Endothelial cell of umbilical vein (primary cell): Measurements from ENCODE around the gene SMARCD1. TPM values are rescaled to one million over a fixed set of nuclear protein-coding genes. Genes with fewer than 3 reads are reported as not detected.

Experiments used
- BruUV-seq: library from RNA; stranded (reverse); fragments of 400-500 nt; replicated peaks from 2 replicates; lab custom pipeline; 2021; lab: Mats Ljungman, UMichigan
- CTCF ChIA-PET: fragments of 300-600, 350-600 bp; sonication (Branson Sonifier 250); formaldehyde crosslinking; loops from one replicate; lab custom pipeline; 2021; ENCODE audit warnings: antibody characterized with exemption, inconsistent platforms; lab: Charles Lee
- POLR2A ChIA-PET: fragments of 300-600, 350-600 bp; sonication (Branson Sonifier 250); formaldehyde crosslinking; loops from one replicate; lab custom pipeline; 2021; ENCODE audit warnings: antibody characterized with exemption, inconsistent platforms; lab: Charles Lee
- DNase-seq: peaks from one replicate; pipeline ENCODE4 v3.0.0-alpha.2; 2011; ENCODE audit warnings: low read depth, low spot score
- FAIRE-seq: peaks from 2 replicates; lab custom pipeline; 2011; peaks lifted over from hg19 to GRCh38; lab: Jason Lieb, UNC
- H2AFZ ChIP-seq: 2 replicates; pipeline ENCODE4 v1.6.0; 2012; ENCODE audit warnings: low read depth, low read length, control low read depth, inconsistent platforms
- H3K27ac ChIP-seq: 2 replicates; pipeline ENCODE4 v1.5.1; 2011; ENCODE audit warnings: low read depth, mild to moderate bottlenecking, control low read depth, low read length, moderate library complexity; ENCODE audit not compliant: insufficient read depth
- H3K27me3 ChIP-seq, 2 experiments: 2 replicates each; pipeline versions ENCODE4 v1.6.0 to v1.6.1; 2011; ENCODE audit warnings: low read length in 2 of 2, mixed read lengths in 1 of 2; ENCODE audit not compliant: control insufficient read depth in 2 of 2, insufficient read depth in 2 of 2
- H3K36me3 ChIP-seq, 2 experiments: 2 replicates in 1 of 2; 3 replicates in 1 of 2; pipeline ENCODE4 v1.5.1; 2011; ENCODE audit warnings: low read length in 2 of 2, mild to moderate bottlenecking in 1 of 2, moderate library complexity in 1 of 2; ENCODE audit not compliant: control insufficient read depth in 2 of 2, insufficient read depth in 2 of 2; ENCODE audit errors: extremely low read depth in 1 of 2
- H3K4me1 ChIP-seq: 3 replicates; pipeline ENCODE4 v1.5.1; 2011; ENCODE audit warnings: mild to moderate bottlenecking, low read length; ENCODE audit not compliant: control insufficient read depth, insufficient read depth; ENCODE audit errors: extremely low read depth
- H3K4me2 ChIP-seq: 2 replicates; pipeline ENCODE4 v1.6.1; 2011; ENCODE audit warnings: low read length, control low read depth, mixed read lengths; ENCODE audit not compliant: insufficient read depth
- H3K4me3 ChIP-seq, 3 experiments: fragments of 200-600 bp in 1 of 3; sonication (generic), shearing (Covaris generic) in 1 of 3; replicated peaks in 1 of 3; 2 replicates each; pipeline ENCODE4 v1.5.1; 2011 to 2016; ENCODE audit warnings: control low read depth in 3 of 3, low read length in 3 of 3, mild to moderate bottlenecking in 2 of 3, inconsistent platforms in 1 of 3, low read depth in 1 of 3, moderate library complexity in 1 of 3; ENCODE audit not compliant: insufficient read depth in 1 of 3
- H3K79me2 ChIP-seq: 2 replicates; pipeline ENCODE4 v1.6.0; 2012; ENCODE audit warnings: low read length, inconsistent platforms; ENCODE audit not compliant: control insufficient read depth, insufficient read depth
- H3K9ac ChIP-seq: replicated peaks from 2 replicates; pipeline ENCODE3; 2011; ENCODE audit warnings: low read length, control low read depth; ENCODE audit not compliant: insufficient read depth; ENCODE audit errors: extremely low read depth
- H3K9me1 ChIP-seq: replicated peaks from 3 replicates; pipeline ENCODE4 v1.6.0; 2011; ENCODE audit warnings: mild to moderate bottlenecking, low read length; ENCODE audit not compliant: control insufficient read depth, insufficient read depth; ENCODE audit errors: extremely low read depth
- H3K9me3 ChIP-seq: replicated peaks from 2 replicates; pipeline ENCODE4 v1.5.1; 2012; ENCODE audit warnings: low read length, inconsistent platforms; ENCODE audit not compliant: control insufficient read depth, insufficient read depth
- H4K20me1 ChIP-seq: replicated peaks from 2 replicates; pipeline ENCODE3; 2011; ENCODE audit warnings: mild to moderate bottlenecking, low read length; ENCODE audit not compliant: control insufficient read depth, insufficient read depth; ENCODE audit errors: extremely low read depth
- CTCF ChIP-seq, 2 donors: IDR thresholded peaks; 1 replicate in 1 of 2; 2 replicates in 1 of 2; pipeline ENCODE4 v1.5.1; 2011; ENCODE audit warnings: low read length in 2 of 2, mild to moderate bottlenecking in 2 of 2, moderate library complexity in 2 of 2, control low read depth in 1 of 2, inconsistent platforms in 1 of 2, low read depth in 1 of 2; ENCODE audit not compliant: insufficient read depth in 1 of 2; ENCODE audit errors: extremely low read depth in 1 of 2
- EZH2 ChIP-seq: IDR thresholded peaks from 2 replicates; pipeline ENCODE4 v1.6.1; 2012; ENCODE audit warnings: borderline replicate concordance, low read depth, mild to moderate bottlenecking, moderate library complexity, low read length, inconsistent platforms; ENCODE audit not compliant: severe bottlenecking
- FOS ChIP-seq: IDR thresholded peaks from 2 replicates; pipeline ENCODE4 v1.6.1; 2011; ENCODE audit warnings: mild to moderate bottlenecking, low read length, moderate library complexity, borderline replicate concordance; ENCODE audit not compliant: insufficient read depth
- GATA2 ChIP-seq: IDR thresholded peaks from 2 replicates; pipeline ENCODE4 v1.7.0; 2011; ENCODE audit warnings: low read depth, mild to moderate bottlenecking, moderate library complexity, mixed read lengths, low read length; ENCODE audit not compliant: insufficient read length, insufficient read depth
- JUN ChIP-seq: IDR thresholded peaks from 2 replicates; pipeline ENCODE4 v1.6.1; 2011; ENCODE audit warnings: borderline replicate concordance, low read depth; ENCODE audit not compliant: insufficient read length, insufficient read depth
- MYC ChIP-seq: IDR thresholded peaks from one replicate; pipeline ENCODE4 v1.6.1; 2011; ENCODE audit warnings: mild to moderate bottlenecking, low read depth, low read length
- POLR2A ChIP-seq: IDR thresholded peaks from 2 replicates; pipeline ENCODE4 v1.6.1; 2012; ENCODE audit warnings: low read depth, mild to moderate bottlenecking, control low read depth, low read length
- POLR2AphosphoS5 ChIP-seq: IDR thresholded peaks from 2 replicates; pipeline ENCODE4 v1.6.1; 2012; ENCODE audit warnings: low read depth, mild to moderate bottlenecking, control low read depth, low read length, moderate library complexity; ENCODE audit not compliant: insufficient read depth
- dilution Hi-C: fragments of 300-500 bp; cut with MboI; formaldehyde crosslinking; loops from one replicate; pipeline ENCODE4 v1.15.0; 2019; ENCODE audit warnings: low sequenced_read_pairs; ENCODE audit not compliant: extremely low pct_ligation_motif_present
- intact Hi-C: fragments of 100-400 bp; cut with micrococcal nuclease; formaldehyde crosslinking; loops from one replicate; pipeline ENCODE4 v1.10.0; 2022
- polyA plus RNA-seq, 4 experiments: library from polyadenylated mRNA; depleted of rRNA in 3 of 4; stranded (reverse) in 3 of 4; unstranded in 1 of 4; fragments of >200 nt; gene quantifications; 2 replicates each; pipeline versions ENCODE4 v1.2.1 to v1.2.3, GENCODE V29; 2011 to 2012; ENCODE audit warnings: missing spikeins in 1 of 4
- total RNA-seq: library from RNA; stranded (reverse); gene quantifications from 2 replicates; pipeline ENCODE4 v1.2.3, GENCODE V29; 2021
- TF ChIP-seq, protein P1 (sequence below): IDR thresholded peaks from 2 replicates; pipeline ENCODE4 v1.6.1; 2011; ENCODE audit not compliant: insufficient read depth, insufficient read length

The SMARCD1 gene
- total and polyA plus RNA-seq, 2 donors (not counting 3 experiments of a cell fraction or from before 2014, with no cell fraction given) = 86.6 to 94.2 TPM

DNA sequence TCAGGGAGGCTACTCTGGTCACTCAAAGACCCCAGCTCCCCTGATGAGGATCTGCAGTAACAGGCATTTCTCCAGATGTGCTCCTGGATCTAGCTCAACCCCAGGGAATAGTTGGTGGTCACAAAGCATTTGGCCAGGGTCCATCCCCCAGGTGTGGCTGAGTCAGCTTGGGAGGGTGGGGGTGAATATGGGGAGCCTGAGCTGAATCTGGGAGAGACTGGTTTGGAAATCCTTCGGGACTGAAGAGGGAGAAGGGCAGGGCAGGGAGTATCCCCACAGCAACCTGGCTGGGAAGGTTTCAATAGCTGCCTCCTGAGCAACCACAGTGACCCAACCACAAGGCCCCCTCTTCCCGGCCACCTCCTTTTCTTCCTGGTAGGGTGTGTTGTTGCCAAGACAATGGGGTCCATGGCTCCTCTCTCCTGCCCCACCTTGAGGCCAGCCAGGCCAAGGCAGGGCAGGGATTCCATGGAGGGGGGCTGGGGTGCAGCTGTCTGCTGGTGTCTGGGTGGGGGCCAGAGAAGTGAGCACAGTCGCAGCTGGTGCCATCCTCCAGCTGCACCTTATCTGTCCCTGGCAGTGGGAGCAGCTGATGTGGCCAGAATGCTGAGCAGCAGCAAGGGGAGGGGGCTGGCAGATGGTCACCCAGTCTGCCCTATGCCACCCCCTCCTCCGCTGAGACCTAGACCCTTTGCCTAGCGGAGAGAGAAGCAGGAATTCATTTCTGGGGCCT is 22.2 kb upstream of the SMARCD1 start:
- Histone ChIP-seq H3K9ac (no peak overlapping the region), H3K27me3 (peaks cover 46 to 48% of the 10 kb centered on the region in 2 experiments), H3K79me2 (no peaks in the 10 kb centered on the region), H3K36me3 (no peaks in the 10 kb centered on the region), H3K9me3 (no peaks in the 10 kb centered on the region), H3K4me3 (no peak overlapping the region), H3K9me1 (no peaks in the 10 kb centered on the region), H4K20me1 (no peaks in the 10 kb centered on the region), H2AFZ (no peak overlapping the region), H3K27ac (no peak overlapping the region), H3K4me2 (no peak overlapping the region), H3K4me1 (no peaks in the 10 kb centered on the region)
- TF ChIP-seq GATA2 (no peak), MYC (no peak), JUN (no peak), POLR2A (no peak)
- TF ChIP-seq, protein P1, sequence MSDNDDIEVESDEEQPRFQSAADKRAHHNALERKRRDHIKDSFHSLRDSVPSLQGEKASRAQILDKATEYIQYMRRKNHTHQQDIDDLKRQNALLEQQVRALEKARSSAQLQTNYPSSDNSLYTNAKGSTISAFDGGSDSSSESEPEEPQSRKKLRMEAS = no peak
- DNase-seq (no peak), FAIRE-seq (no peak)
- intact Hi-C loops = no loop called here
- no TSS peak for BruUV-seq
- dilution Hi-C loops = loop anchor here (25.0 kb wide), 1 partner anchor 101 kb away; the partner anchor contains the start of genes AQP2, AQP5 and AQP6
- ChIA-PET POLR2A (no interaction called here), CTCF (interaction anchor here (0.6 to 12.1 kb wide), 5 partner anchors 8 to 95 kb away, joined by 4 to 317 read pairs (median 15); partner anchors contain the start of gene AQP6)

- intact Hi-C loops (no loop called here), dilution Hi-C loops (loop anchor here (25.0 kb wide), 1 partner anchor 104 kb away; the partner anchor contains the start of genes AQP2, AQP5 and AQP6)
- Histone ChIP-seq H3K4me2 (no peak overlapping the region), H3K9ac (no peak overlapping the region), H3K27me3 (peaks cover 31 to 32% of the 10 kb centered on the region in 2 experiments), H3K79me2 (no peaks in the 10 kb centered on the region), H3K36me3 (no peaks in the 10 kb centered on the region), H2AFZ (no peak overlapping the region), H3K9me3 (no peaks in the 10 kb centered on the region), H3K9me1 (no peaks in the 10 kb centered on the region), H3K4me3 (no peak overlapping the region), H3K27ac (no peak overlapping the region), H3K4me1 (peaks cover 3% of the 10 kb centered on the region), H4K20me1 (no peaks in the 10 kb centered on the region)
- POLR2A ChIA-PET = no interaction called here
- TF ChIP-seq CTCF (IDR thresholded peaks at IDR 0.05; ENCODE audit: extremely low read depth in 1 of 2, insufficient read depth in 1 of 2, low read depth in 1 of 2, low read length in 2 of 2) = no peak
- TF ChIP-seq, protein P1 = no peak
- no peak for TF ChIP-seq EZH2
- no peak for TF ChIP-seq MYC
- TF ChIP-seq POLR2AphosphoS5 = no peak
- no peak for TF ChIP-seq FOS
- no peak for TF ChIP-seq JUN
- TF ChIP-seq POLR2A = no peak
- TF ChIP-seq GATA2 = no peak
- CTCF ChIA-PET = interaction anchor here (0.9 to 12.1 kb wide), 8 partner anchors 9 to 197 kb away, joined by 3 to 317 read pairs (median 4); partner anchors contain the start of gene AQP6
- BruUV-seq = no TSS peak
- FAIRE-seq = no peak
- DNase-seq = no peak
Observed at GRCh38 chr12:50065726-50066310, 19.3 kb upstream of the SMARCD1 start.
